Activated B cell treated with CpG ODN at 0.5 μM for 24 hours (primary cell): ENCODE measurements around the gene CLSTN1. TPM values are rescaled to one million over a fixed set of nuclear protein-coding genes. Genes with fewer than 3 reads are reported as not detected.

Experiments
- ATAC-seq: fragments of 200-7000 bp; cut with Tn5 transposase; one replicate; pipeline ENCODE4 v1.10.0; 2021; ENCODE audit warnings: low read depth, mild to moderate bottlenecking, moderate library complexity
- CTCF ChIA-PET: fragments of 350-600 bp; sonication (Branson Sonifier 250); formaldehyde crosslinking; loops from one replicate; lab custom pipeline; 2021; ENCODE audit warnings: antibody characterized with exemption; lab: Charles Lee
- POLR2A ChIA-PET: fragments of 350-600 bp; sonication (Branson Sonifier 250); formaldehyde crosslinking; loops from one replicate; lab custom pipeline; 2021; ENCODE audit warnings: antibody characterized with exemption; lab: Charles Lee
- DNase-seq: peaks from one replicate; pipeline ENCODE4 v3.0.0; 2022
- H3K27ac Mint-ChIP-seq: one replicate; pipeline ENCODE4 v1.8.0; 2020; ENCODE audit warnings: mixed read lengths
- H3K27me3 Mint-ChIP-seq: one replicate; pipeline ENCODE4 v1.8.0; 2021; ENCODE audit warnings: mixed read lengths
- H3K36me3 Mint-ChIP-seq: one replicate; pipeline ENCODE4 v1.8.0; 2021; ENCODE audit warnings: low read depth, mixed read lengths
- H3K4me1 Mint-ChIP-seq: one replicate; pipeline ENCODE4 v1.8.0; 2021; ENCODE audit warnings: mixed read lengths
- H3K4me3 Mint-ChIP-seq: one replicate; pipeline ENCODE4 v1.8.0; 2020; ENCODE audit warnings: mild to moderate bottlenecking, mixed read lengths
- H3K9me3 Mint-ChIP-seq: one replicate; pipeline ENCODE4 v1.8.0; 2020; ENCODE audit warnings: mixed read lengths
- CTCF ChIP-seq: fragments of 200-600 bp; IDR thresholded peaks from one replicate; pipeline ENCODE4 v1.8.0; 2022; ENCODE audit warnings: antibody characterized with exemption, mild to moderate bottlenecking
- intact Hi-C: fragments of 100-400 bp; cut with micrococcal nuclease; formaldehyde crosslinking; loops from one replicate; pipeline ENCODE4 v1.15.1; 2024
- total RNA-seq: library from RNA; stranded (reverse); gene quantifications from 2 replicates; pipeline ENCODE4 v1.2.3, GENCODE V29; 2022

The CLSTN1 gene
- total RNA-seq, 1 donor from 2014 or later, result 50.7 TPM

- TF ChIP-seq CTCF, result no peak
- ATAC-seq (peak; percentile 90), DNase-seq (peak; percentile 30)
- CTCF ChIA-PET, result interaction anchor here (0.8 to 2.4 kb wide), 4 partner anchors 65 to 359 kb away, joined by 3 to 9 read pairs (median 5); no protein-coding TSS in a partner anchor
- intact Hi-C loops, result loop anchor here (2.0 to 5.0 kb wide), 2 partner anchors 27 to 223 kb away; partner anchors contain the start of gene CLSTN1
- H3K4me1 Mint-ChIP-seq, result peaks cover 31% of the 10 kb centered on the region
- H3K36me3 Mint-ChIP-seq, result peaks cover 6% of the 10 kb centered on the region
- peak overlapping the region; percentile 82 for H3K27ac Mint-ChIP-seq
- peaks cover 5% of the 10 kb centered on the region for H3K9me3 Mint-ChIP-seq
- peak overlapping the region; percentile 88 for H3K4me3 Mint-ChIP-seq
- POLR2A ChIA-PET, result interaction anchor here (0.9 to 1.8 kb wide), 5 partner anchors 24 to 223 kb away, joined by 3 to 7 read pairs (median 5); no protein-coding TSS in a partner anchor
- no peaks in the 10 kb centered on the region for H3K27me3 Mint-ChIP-seq
These were observed 26.1 kb upstream of the CLSTN1 start for GRCh38 chr1:9849691-9850441.

GRCh38 chr1:9848022-9848421 lies 24.3 kb upstream of the CLSTN1 start:
- H3K27me3 Mint-ChIP-seq, result no peaks in the 10 kb centered on the region
- TF ChIP-seq CTCF, result no peak
- no peak overlapping the region for H3K4me3 Mint-ChIP-seq
- H3K27ac Mint-ChIP-seq, result peak overlapping the region; percentile 35
- H3K4me1 Mint-ChIP-seq, result peaks cover 31% of the 10 kb centered on the region
- intact Hi-C loops, result no loop called here
- ATAC-seq (no peak), DNase-seq (no peak)
- no peaks in the 10 kb centered on the region for H3K9me3 Mint-ChIP-seq
- ChIA-PET POLR2A (no interaction called here), CTCF (no interaction called here)
- no peaks in the 10 kb centered on the region for H3K36me3 Mint-ChIP-seq

- no peak overlapping the region for H3K4me3 Mint-ChIP-seq
- H3K36me3 Mint-ChIP-seq, result no peaks in the 10 kb centered on the region
- ATAC-seq, result no peak
- intact Hi-C loops, result no loop called here
- ChIA-PET POLR2A (interaction anchor here (0.5 kb wide), 1 partner anchor 63 kb away, joined by 6 read pairs; no protein-coding TSS in a partner anchor), CTCF (no interaction called here)
- no peaks in the 10 kb centered on the region for H3K27me3 Mint-ChIP-seq
- H3K27ac Mint-ChIP-seq, result no peak overlapping the region
- H3K4me1 Mint-ChIP-seq, result peaks cover 31% of the 10 kb centered on the region
- TF ChIP-seq CTCF, result no peak
- H3K9me3 Mint-ChIP-seq, result no peaks in the 10 kb centered on the region
- DNase-seq, result no peak
These were observed 23.5 kb upstream of the CLSTN1 start for GRCh38 chr1:9847269-9847668.

GRCh38 chr1:9846611-9847171 lies 22.9 kb upstream of the CLSTN1 start:
- Mint-ChIP-seq H3K4me1 (peaks cover 28% of the 10 kb centered on the region), H3K36me3 (no peaks in the 10 kb centered on the region), H3K9me3 (no peaks in the 10 kb centered on the region), H3K27ac (no peak overlapping the region), H3K4me3 (no peak overlapping the region), H3K27me3 (no peaks in the 10 kb centered on the region)
- no peak for ATAC-seq
- CTCF ChIA-PET, result no interaction called here
- POLR2A ChIA-PET, result interaction anchor here (0.5 kb wide), 1 partner anchor 62 kb away, joined by 6 read pairs; no protein-coding TSS in a partner anchor
- intact Hi-C loops, result no loop called here
- no peak for TF ChIP-seq CTCF
- DNase-seq, result no peak

GRCh38 chr1:9845914-9846313 lies 22.1 kb upstream of the CLSTN1 start:
- Mint-ChIP-seq H3K4me3 (no peak overlapping the region), H3K27ac (no peak overlapping the region), H3K36me3 (no peaks in the 10 kb centered on the region), H3K9me3 (no peaks in the 10 kb centered on the region), H3K4me1 (peaks cover 22% of the 10 kb centered on the region), H3K27me3 (no peaks in the 10 kb centered on the region)
- intact Hi-C loops, result no loop called here
- no peak for DNase-seq
- no peak for ATAC-seq
- TF ChIP-seq CTCF, result no peak
- ChIA-PET CTCF (no interaction called here), POLR2A (interaction anchor here (0.7 kb wide), 2 partner anchors 45 to 250 kb away, joined by 6 to 10 read pairs; no protein-coding TSS in a partner anchor)
